Fibroblast of lung (primary cell): Measurements from ENCODE around the gene NMUR2. TPM values are rescaled to one million over a fixed set of nuclear protein-coding genes. Genes with fewer than 3 reads are reported as not detected.

Experiments used
- DNase-seq, 2 donors: peaks; one replicate each; pipeline versions ENCODE4 v3.0.0 to v3.0.0-alpha.2; 2010; ENCODE audit warnings: low read depth in 2 of 2
- H2AFZ ChIP-seq: 2 replicates; pipeline ENCODE4 v1.5.1; 2012; ENCODE audit warnings: low read length, control low read depth, inconsistent platforms
- H3K27ac ChIP-seq: 2 replicates; pipeline ENCODE4 v1.5.1; 2011; ENCODE audit warnings: low read length, control low read depth; ENCODE audit not compliant: insufficient read depth
- H3K27me3 ChIP-seq: 2 replicates; pipeline ENCODE4 v1.5.1; 2011; ENCODE audit warnings: mild to moderate bottlenecking, low read length; ENCODE audit not compliant: control insufficient read depth, insufficient read depth
- H3K36me3 ChIP-seq: 2 replicates; pipeline ENCODE4 v1.5.1; 2011; ENCODE audit warnings: low read length; ENCODE audit not compliant: control insufficient read depth, insufficient read depth
- H3K4me1 ChIP-seq: 2 replicates; pipeline ENCODE4 v1.5.1; 2011; ENCODE audit warnings: low read length; ENCODE audit not compliant: control insufficient read depth, insufficient read depth; ENCODE audit errors: extremely low read depth
- H3K4me2 ChIP-seq: 2 replicates; pipeline ENCODE4 v1.5.1; 2011; ENCODE audit warnings: low read length, control low read depth; ENCODE audit not compliant: insufficient read depth; ENCODE audit errors: extremely low read depth
- H3K4me3 ChIP-seq, 4 experiments: fragments of 200-600 bp in 1 of 4; sonication (generic) in 1 of 4; replicated peaks in 1 of 4; 2 replicates each; pipeline ENCODE4 v1.5.1; 2011 to 2016; ENCODE audit warnings: low read length in 4 of 4, low read depth in 3 of 4, mild to moderate bottlenecking in 3 of 4, control low read depth in 2 of 4, inconsistent platforms in 1 of 4, mixed read lengths in 1 of 4; ENCODE audit not compliant: insufficient read depth in 1 of 4; ENCODE audit errors: control extremely low read depth in 1 of 4
- H3K79me2 ChIP-seq: 2 replicates; pipeline ENCODE4 v1.5.1; 2012; ENCODE audit warnings: mild to moderate bottlenecking, low read length, inconsistent platforms; ENCODE audit not compliant: control insufficient read depth, insufficient read depth
- H3K9ac ChIP-seq: 2 replicates; pipeline ENCODE4 v1.5.1; 2011; ENCODE audit warnings: mild to moderate bottlenecking, low read length, control low read depth; ENCODE audit not compliant: insufficient read depth
- H3K9me3 ChIP-seq: 2 replicates; pipeline ENCODE4 v1.5.1; 2012; ENCODE audit warnings: low read depth, low read length; ENCODE audit not compliant: control insufficient read depth, insufficient read depth
- H4K20me1 ChIP-seq: 2 replicates; pipeline ENCODE4 v1.5.1; 2011; ENCODE audit warnings: low read length; ENCODE audit not compliant: control insufficient read depth, insufficient read depth; ENCODE audit errors: extremely low read depth
- EZH2 ChIP-seq: IDR thresholded peaks from 2 replicates; pipeline ENCODE4 v1.5.1; 2012; ENCODE audit warnings: low read length, control low read depth, mild to moderate bottlenecking; ENCODE audit errors: missing control alignments
- polyA minus RNA-seq: library from RNA; depleted of rRNA, polyadenylated mRNA; stranded (reverse); fragments of >200 nt; gene quantifications from 2 replicates; pipeline ENCODE4 v1.2.3, GENCODE V29; 2011; ENCODE audit warnings: low replicate concordance
- polyA plus RNA-seq, 2 donors: library from polyadenylated mRNA; depleted of rRNA in 1 of 2; stranded (reverse) in 1 of 2; unstranded in 1 of 2; fragments of >200 nt; gene quantifications; 2 replicates each; pipeline ENCODE4 v1.2.1, GENCODE V29; 2011 to 2012; ENCODE audit warnings: missing spikeins in 1 of 2
- total RNA-seq: library from RNA; depleted of rRNA; stranded (reverse); fragments of >200 nt; gene quantifications from 2 replicates; pipeline ENCODE4 v1.2.1, GENCODE V29; 2014
- TF ChIP-seq, protein P1 (sequence below), 2 donors: IDR thresholded peaks in 1 of 2; conservative IDR thresholded peaks in 1 of 2; 1 replicate in 1 of 2; 2 replicates in 1 of 2; pipeline ENCODE4 v1.5.1; 2011 to 2012; ENCODE audit warnings: low read length in 2 of 2, control low read depth in 1 of 2, inconsistent platforms in 1 of 2, low read depth in 1 of 2, mild to moderate bottlenecking in 1 of 2

The NMUR2 gene, protein sequence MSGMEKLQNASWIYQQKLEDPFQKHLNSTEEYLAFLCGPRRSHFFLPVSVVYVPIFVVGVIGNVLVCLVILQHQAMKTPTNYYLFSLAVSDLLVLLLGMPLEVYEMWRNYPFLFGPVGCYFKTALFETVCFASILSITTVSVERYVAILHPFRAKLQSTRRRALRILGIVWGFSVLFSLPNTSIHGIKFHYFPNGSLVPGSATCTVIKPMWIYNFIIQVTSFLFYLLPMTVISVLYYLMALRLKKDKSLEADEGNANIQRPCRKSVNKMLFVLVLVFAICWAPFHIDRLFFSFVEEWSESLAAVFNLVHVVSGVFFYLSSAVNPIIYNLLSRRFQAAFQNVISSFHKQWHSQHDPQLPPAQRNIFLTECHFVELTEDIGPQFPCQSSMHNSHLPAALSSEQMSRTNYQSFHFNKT
- not detected in 2 replicates for total RNA-seq
- polyA plus RNA-seq = not detected in 2 replicates
- polyA plus RNA-seq (2012) = not detected in 2 replicates
- polyA minus RNA-seq = not detected in 2 replicates

DNA sequence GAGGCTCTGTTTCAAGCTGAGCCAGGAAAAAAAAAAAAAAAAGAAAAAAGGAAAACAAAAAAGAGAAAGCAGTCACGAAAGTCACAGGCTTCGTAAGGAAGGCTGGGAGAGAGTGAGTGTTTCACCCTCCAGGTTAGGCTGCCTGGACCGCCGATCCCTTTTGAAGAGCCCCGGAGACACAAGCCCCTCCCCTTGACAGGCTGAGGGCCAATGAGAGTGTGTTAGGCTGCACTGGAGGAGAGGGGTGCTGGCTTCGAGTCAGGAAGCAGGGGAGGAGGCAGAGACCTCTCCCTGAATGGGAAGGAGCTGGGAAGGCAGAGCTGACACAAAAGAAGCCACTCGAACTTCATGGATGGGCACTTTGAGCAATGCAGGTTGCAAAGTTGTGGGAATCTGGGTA is at the start of gene NMUR2:
NMUR2 (minus strand) TSS at position 135 of the 400 bp plus-strand sequence. CDS start 166 bp downstream, outside the sequence.
- no peak for DNase-seq
- no peak within 1 kb of the TSS for H3K9ac ChIP-seq
- H3K9me3 ChIP-seq = no peaks in the 10 kb centered on the region
- H3K4me1 ChIP-seq = no peaks in the 10 kb centered on the region
- no peak within 1 kb of the TSS for H3K4me3 ChIP-seq
- H3K36me3 ChIP-seq = no peaks in the 10 kb centered on the region
- no peaks in the 10 kb centered on the region for H4K20me1 ChIP-seq
- no peak within 1 kb of the TSS for H2AFZ ChIP-seq
- H3K4me2 ChIP-seq = no peak within 1 kb of the TSS
- TF ChIP-seq, protein P1, sequence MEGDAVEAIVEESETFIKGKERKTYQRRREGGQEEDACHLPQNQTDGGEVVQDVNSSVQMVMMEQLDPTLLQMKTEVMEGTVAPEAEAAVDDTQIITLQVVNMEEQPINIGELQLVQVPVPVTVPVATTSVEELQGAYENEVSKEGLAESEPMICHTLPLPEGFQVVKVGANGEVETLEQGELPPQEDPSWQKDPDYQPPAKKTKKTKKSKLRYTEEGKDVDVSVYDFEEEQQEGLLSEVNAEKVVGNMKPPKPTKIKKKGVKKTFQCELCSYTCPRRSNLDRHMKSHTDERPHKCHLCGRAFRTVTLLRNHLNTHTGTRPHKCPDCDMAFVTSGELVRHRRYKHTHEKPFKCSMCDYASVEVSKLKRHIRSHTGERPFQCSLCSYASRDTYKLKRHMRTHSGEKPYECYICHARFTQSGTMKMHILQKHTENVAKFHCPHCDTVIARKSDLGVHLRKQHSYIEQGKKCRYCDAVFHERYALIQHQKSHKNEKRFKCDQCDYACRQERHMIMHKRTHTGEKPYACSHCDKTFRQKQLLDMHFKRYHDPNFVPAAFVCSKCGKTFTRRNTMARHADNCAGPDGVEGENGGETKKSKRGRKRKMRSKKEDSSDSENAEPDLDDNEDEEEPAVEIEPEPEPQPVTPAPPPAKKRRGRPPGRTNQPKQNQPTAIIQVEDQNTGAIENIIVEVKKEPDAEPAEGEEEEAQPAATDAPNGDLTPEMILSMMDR (conservative IDR thresholded peaks at IDR 0.05 in 1 of 2, IDR thresholded peaks at IDR 0.05 in 1 of 2; ENCODE audit: low read depth in 1 of 2, low read length in 2 of 2) = no peak
- no peak for TF ChIP-seq EZH2
- H3K27me3 ChIP-seq = no peaks in the 10 kb centered on the region
- H3K79me2 ChIP-seq = no peaks in the 10 kb centered on the region
- H3K27ac ChIP-seq = no peak within 1 kb of the TSS

DNA sequence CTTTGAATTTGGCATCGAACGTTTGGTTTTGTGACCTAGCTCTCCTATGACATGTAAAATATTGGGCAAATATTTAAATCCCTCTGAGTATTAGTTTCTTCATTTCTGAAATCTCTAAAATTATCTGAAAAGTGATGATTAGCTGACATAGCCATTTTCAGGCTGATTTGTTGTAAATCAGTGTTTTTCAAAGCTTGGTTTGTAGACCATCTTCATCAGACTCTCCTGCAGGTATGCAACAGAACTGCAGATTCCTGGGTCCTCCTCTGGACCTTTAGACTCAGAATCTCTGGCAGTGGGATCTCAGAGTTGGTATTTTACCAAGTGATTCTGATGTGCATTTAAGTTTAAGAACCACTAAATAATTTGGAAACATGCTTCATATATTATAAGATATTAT is 38.9 kb upstream of the NMUR2 start:
- Histone ChIP-seq H3K27me3 (no peaks in the 10 kb centered on the region), H3K79me2 (no peaks in the 10 kb centered on the region), H3K4me3 (no peak overlapping the region), H3K36me3 (no peaks in the 10 kb centered on the region), H3K27ac (no peak overlapping the region), H3K9me3 (no peaks in the 10 kb centered on the region), H4K20me1 (no peaks in the 10 kb centered on the region), H2AFZ (no peak overlapping the region), H3K4me1 (no peaks in the 10 kb centered on the region), H3K9ac (no peak overlapping the region), H3K4me2 (no peak overlapping the region)
- no peak for DNase-seq
- TF ChIP-seq, protein P1 (conservative IDR thresholded peaks at IDR 0.05 in 1 of 2, IDR thresholded peaks at IDR 0.05 in 1 of 2; ENCODE audit: low read depth in 1 of 2, low read length in 2 of 2) = no peak
- TF ChIP-seq EZH2 = no peak

- no peak overlapping the region for H3K27ac ChIP-seq
- H3K79me2 ChIP-seq = no peaks in the 10 kb centered on the region
- no peak overlapping the region for H3K4me3 ChIP-seq
- H3K9me3 ChIP-seq = no peaks in the 10 kb centered on the region
- no peaks in the 10 kb centered on the region for H3K27me3 ChIP-seq
- no peaks in the 10 kb centered on the region for H3K4me1 ChIP-seq
- H3K36me3 ChIP-seq = no peaks in the 10 kb centered on the region
- H2AFZ ChIP-seq = no peak overlapping the region
- no peak overlapping the region for H3K4me2 ChIP-seq
- no peak for TF ChIP-seq EZH2
- TF ChIP-seq, protein P1 (conservative IDR thresholded peaks at IDR 0.05 in 1 of 2, IDR thresholded peaks at IDR 0.05 in 1 of 2; ENCODE audit: low read depth in 1 of 2, low read length in 2 of 2) = no peak
- H4K20me1 ChIP-seq = no peaks in the 10 kb centered on the region
- no peak overlapping the region for H3K9ac ChIP-seq
- DNase-seq = no peak
These were observed 34.7 kb upstream of the NMUR2 start for GRCh38 chr5:152439791-152440190.
